NCI-H1105 treated with DMSO at 0.1 percent for 48 hours (cell line): ENCODE results near the gene RFESD.
A peak's percentile ranks its signal among the peaks of the same experiment; 100 is the strongest.
"Not testable (repeated sequence)": the region's sequence is repeated elsewhere in the genome, so short reads cannot be mapped to it uniquely, and the experiment has no call there.

ENCODE experiments used
- DNase-seq: peaks from one replicate; lab custom pipeline; 2025; lab: John Stamatoyannopoulos, UW

RFESD gene

GRCh38 chr5:95628933-95629332 lies 17.6 kb upstream of the RFESD start:
- no peak for DNase-seq

- DNase-seq, result no peak
Measured at GRCh38 chr5:95630394-95630917, 16.1 kb upstream of the RFESD start.

- no peak for DNase-seq
Measured at GRCh38 chr5:95631255-95631958, 15.2 kb upstream of the RFESD start.

GRCh38 chr5:95631991-95632675 lies 14.4 kb upstream of the RFESD start:
- DNase-seq, result no peak

GRCh38 chr5:95632942-95633341 lies 13.6 kb upstream of the RFESD start:
- DNase-seq, result not testable (repeated sequence)

GRCh38 chr5:95633671-95634070 lies 12.9 kb upstream of the RFESD start:
- DNase-seq, result no peak

- no peak for DNase-seq
Measured at GRCh38 chr5:95634081-95634480, 12.5 kb upstream of the RFESD start.

- DNase-seq, result no peak
Measured at GRCh38 chr5:95638632-95639031, 7.9 kb upstream of the RFESD start.

GRCh38 chr5:95641741-95642220 lies 4.8 kb upstream of the RFESD start:
- DNase-seq, result no peak

GRCh38 chr5:95643152-95643551 lies 3.4 kb upstream of the RFESD start:
- DNase-seq, result no peak

- DNase-seq, result peak; percentile 7
Measured at GRCh38 chr5:95644351-95645042, 2.1 kb upstream of the RFESD start.

- DNase-seq, result not testable (repeated sequence)
Measured at GRCh38 chr5:95646226-95646568, 380 bp upstream of the RFESD start.

- DNase-seq, result no peak
Measured at GRCh38 chr5:95647886-95648860, 1.6 kb downstream of the RFESD start.

- DNase-seq, result no peak
Measured at GRCh38 chr5:95649274-95649673, 2.7 kb downstream of the RFESD start.

GRCh38 chr5:95649842-95650620 lies 3.5 kb downstream of the RFESD start:
- DNase-seq, result no peak

GRCh38 chr5:95652849-95653248 lies 6.3 kb downstream of the RFESD start:
- no peak for DNase-seq

GRCh38 chr5:95654196-95654595 lies 7.6 kb downstream of the RFESD start:
- DNase-seq, result no peak

- DNase-seq, result no peak
Measured at GRCh38 chr5:95655575-95655974, 9.0 kb downstream of the RFESD start.

GRCh38 chr5:95660060-95660459 lies 13.5 kb downstream of the RFESD start:
- no peak for DNase-seq

GRCh38 chr5:95662946-95663345 lies 16.4 kb downstream of the RFESD start:
- no peak for DNase-seq
